ENCODE results near the gene RASSF8. TPM values are rescaled to one million over a fixed set of nuclear protein-coding genes. Genes with fewer than 3 reads are reported as not detected.

RASSF8 gene
- total and polyA plus RNA-seq, 2 of the 8 experiments (the other 6 are each of a cell fraction or from before 2014, with no cell fraction given), result 6.4 to 46.7 TPM

GRCh38 chr12:26080911-26081310, 122.4 kb downstream of the RASSF8 start:
- Histone ChIP-seq H3K9me3 (ENCODE audit: insufficient read depth in 2 of 2, low read depth in 1 of 2, low read length in 1 of 2) (peaks cover 8 to 9% of the 10 kb centered on the region in 2 experiments; a peak in 2 of 4 replicates), H3K23me2 (ENCODE audit: low read depth, low read length) (no peaks in the 10 kb centered on the region; the same call in 1 of the 2 replicates), H2BK20ac (ENCODE audit: low read length) (no peak overlapping the region), H3K18ac (ENCODE audit: extremely low read depth, low read length) (no peak overlapping the region), H3K56ac (replicated peaks; ENCODE audit: insufficient read length, low read depth, low read length) (no peak overlapping the region), H2BK5ac (ENCODE audit: low read depth, low read length) (no peak overlapping the region), H2BK120ac (replicated peaks; ENCODE audit: low read depth, low read length) (no peak overlapping the region), H3K4me3 (ENCODE audit: extremely low read depth in 1 of 4, insufficient read depth in 2 of 4, low read depth in 3 of 4, low read length in 4 of 4) (no peak overlapping the region), H2AFZ (ENCODE audit: low read length) (no peak overlapping the region), H3K9ac (replicated peaks in 1 of 4; ENCODE audit: extremely low read depth in 1 of 4, low read depth in 3 of 4, low read length in 3 of 4) (no peak overlapping the region), H3K36me3 (ENCODE audit: control insufficient read depth in 2 of 4, insufficient read depth in 4 of 4, low read length in 3 of 4) (no peaks in the 10 kb centered on the region), H3K4me1 (replicated peaks in 1 of 4; ENCODE audit: control insufficient read depth in 3 of 4, insufficient read depth in 4 of 4, low read length in 3 of 4) (no peaks in the 10 kb centered on the region), H3K27ac (ENCODE audit: low read depth, low read length) (no peak overlapping the region), H3K79me2 (ENCODE audit: control insufficient read depth in 1 of 2, insufficient read depth in 2 of 2, low read length in 2 of 2) (no peaks in the 10 kb centered on the region), H2BK15ac (ENCODE audit: low read length) (no peak overlapping the region), H3K79me1 (ENCODE audit: low read depth, low read length) (no peaks in the 10 kb centered on the region), H2BK12ac (ENCODE audit: low read depth, low read length) (no peak overlapping the region), H3K14ac (ENCODE audit: insufficient read length) (no peak overlapping the region), H4K20me1 (replicated peaks in 1 of 2; ENCODE audit: control insufficient read depth in 1 of 2, insufficient read depth in 2 of 2, low read length in 2 of 2) (no peaks in the 10 kb centered on the region), H2AK5ac (ENCODE audit: low read depth, low read length) (no peak overlapping the region), H4K91ac (replicated peaks; ENCODE audit: insufficient read length, low read length) (no peak overlapping the region), H3K4ac (replicated peaks; ENCODE audit: insufficient read length, low read depth, low read length) (no peak overlapping the region), H4K5ac (ENCODE audit: insufficient read length, low read depth, low read length) (no peak overlapping the region), H3K23ac (ENCODE audit: insufficient read length) (no peak overlapping the region), H3K4me2 (ENCODE audit: insufficient read depth in 1 of 2, low read depth in 2 of 2, low read length in 2 of 2) (no peak overlapping the region), H4K8ac (ENCODE audit: extremely low read depth, insufficient read depth, low read length) (no peak overlapping the region), H3K27me3 (replicated peaks in 1 of 4; ENCODE audit: control insufficient read depth in 3 of 4, extremely low read depth in 1 of 4, insufficient read depth in 3 of 4, low read length in 3 of 4) (no peaks in the 10 kb centered on the region)
- ChIA-PET CTCF (ENCODE audit: partially characterized antibody) (interaction anchor here (0.7 kb wide), 1 partner anchor 718 kb away, joined by 3 read pairs; no protein-coding TSS in a partner anchor), POLR2A (ENCODE audit: partially characterized antibody) (no interaction called here)
- DNase-seq (ENCODE audit: low read depth in 1 of 2, low spot score in 2 of 2) (no peak), FAIRE-seq (no peak)
- WGBS, 2 experiments (ENCODE audit: extremely low coverage in 1 of 2, insufficient coverage in 1 of 2, insufficient read length in 1 of 2, insufficient replicate concordance in 2 of 2, low coverage in 1 of 2, low lambda C conversion rate in 2 of 2, missing lambda C conversion rate in 1 of 2), result 95% methylated on average over 1 of the region's 1 CpG; no CpG with 5 or more reads in 1 of the 2 experiments
- TF ChIP-seq EGR1 (IDR thresholded peaks at IDR 0.05; ENCODE audit: borderline replicate concordance, low read depth, low read length) (no peak), KDM4A (IDR thresholded peaks at IDR 0.05; ENCODE audit: low read depth, low read length, severe bottlenecking) (no peak), CREB1 (IDR thresholded peaks at IDR 0.05) (no peak)
